A549 (cell line): ENCODE results near the gene PHAF1.

Experiments
- CTCF ChIP-seq: fragments of >200 bp; sonication (Bioruptor Twin); formaldehyde crosslinking; IDR thresholded peaks from 3 replicates; pipeline ENCODE4 v1.5.1; 2016
- JUNB ChIP-seq: fragments of >200 bp; sonication (Bioruptor Twin); formaldehyde crosslinking; IDR thresholded peaks from 2 replicates; pipeline ENCODE4 v1.6.1; 2016

- no peak for TF ChIP-seq CTCF
- no peak for TF ChIP-seq JUNB
Observed at GRCh38 chr16:67195676-67196075, 85.9 kb downstream of the PHAF1 start.
